AG09319 (cell line): ENCODE measurements around the gene CMKLR1.

Source experiments
- DNase-seq: peaks from one replicate; pipeline ENCODE4 v3.0.0-alpha.2; 2010; ENCODE audit warnings: low read depth; ENCODE audit errors: extremely low read depth
- CTCF ChIP-seq: IDR thresholded peaks from 2 replicates; pipeline ENCODE4 v1.5.1; 2011; ENCODE audit warnings: low read depth, mild to moderate bottlenecking, inconsistent platforms, low read length, moderate library complexity

Gene CMKLR1

GRCh38 chr12:108317308-108318234 is 21.5 kb downstream of the CMKLR1 start:
- no peak for TF ChIP-seq CTCF
- no peak for DNase-seq

GRCh38 chr12:108316176-108317086 is 22.7 kb downstream of the CMKLR1 start:
- DNase-seq: no peak
- no peak for TF ChIP-seq CTCF

- no peak for DNase-seq
- no peak for TF ChIP-seq CTCF
These were observed 23.5 kb downstream of the CMKLR1 start for GRCh38 chr12:108315486-108316105.

GRCh38 chr12:108313606-108314351 is 25.3 kb downstream of the CMKLR1 start:
- no peak for DNase-seq
- TF ChIP-seq CTCF: no peak

GRCh38 chr12:108313241-108313605 is 25.9 kb downstream of the CMKLR1 start:
- TF ChIP-seq CTCF: no peak
- DNase-seq: no peak

GRCh38 chr12:108312693-108313189 is 26.4 kb downstream of the CMKLR1 start:
- TF ChIP-seq CTCF: no peak
- no peak for DNase-seq
